Vagina (tissue), 2 donors: ENCODE data around the gene APBA3.

Experiments used
- POLR2A ChIP-seq, 2 donors: fragments of 450-650 bp; IDR thresholded peaks; one replicate each; pipeline ENCODE4 v1.6.1; 2017; ENCODE audit warnings: antibody characterized with exemption in 2 of 2, mild to moderate bottlenecking in 2 of 2, moderate library complexity in 2 of 2
- POLR2AphosphoS5 ChIP-seq, 2 donors: sonication (generic); formaldehyde crosslinking; IDR thresholded peaks; one replicate each; pipeline ENCODE4 v1.9.0; 2017; ENCODE audit warnings: antibody characterized with exemption in 2 of 2, mild to moderate bottlenecking in 2 of 2, low read depth in 1 of 2; ENCODE audit not compliant: insufficient read depth in 1 of 2

DNA sequence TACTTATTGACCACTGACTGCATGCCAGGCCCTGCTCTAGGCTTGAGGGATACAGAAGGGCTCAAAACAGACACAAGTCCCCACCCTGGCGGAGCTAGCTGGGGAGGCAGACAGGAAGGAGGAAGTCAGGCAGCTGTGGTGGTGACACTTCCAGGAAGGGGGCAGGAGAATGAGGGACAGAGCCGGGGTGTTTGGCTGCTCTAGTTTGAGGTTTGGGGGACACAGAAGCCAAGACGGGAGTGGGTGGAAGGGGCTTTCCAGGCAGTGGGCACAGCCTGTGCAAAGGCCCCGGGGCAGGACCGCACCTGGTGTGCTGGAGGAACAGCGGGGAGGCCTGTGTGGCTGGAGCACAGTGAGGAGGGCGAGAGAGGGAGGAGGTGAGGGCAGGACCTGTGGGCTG, 5.0 kb upstream of the APBA3 start:
- no peak for TF ChIP-seq POLR2AphosphoS5 (IDR thresholded peaks at IDR 0.05; ENCODE audit: insufficient read depth in 1 of 2, low read depth in 1 of 2)
- no peak for TF ChIP-seq POLR2A (IDR thresholded peaks at IDR 0.05)
